ENCODE data around the gene KIRREL1. TPM values are rescaled to one million over a fixed set of nuclear protein-coding genes. Genes with fewer than 3 reads are reported as not detected.

The KIRREL1 gene
- total and polyA plus RNA-seq, 2 of the 8 experiments (the other 6 are each of a cell fraction or from before 2014, with no cell fraction given): 14.2 to 39.0 TPM

DNA sequence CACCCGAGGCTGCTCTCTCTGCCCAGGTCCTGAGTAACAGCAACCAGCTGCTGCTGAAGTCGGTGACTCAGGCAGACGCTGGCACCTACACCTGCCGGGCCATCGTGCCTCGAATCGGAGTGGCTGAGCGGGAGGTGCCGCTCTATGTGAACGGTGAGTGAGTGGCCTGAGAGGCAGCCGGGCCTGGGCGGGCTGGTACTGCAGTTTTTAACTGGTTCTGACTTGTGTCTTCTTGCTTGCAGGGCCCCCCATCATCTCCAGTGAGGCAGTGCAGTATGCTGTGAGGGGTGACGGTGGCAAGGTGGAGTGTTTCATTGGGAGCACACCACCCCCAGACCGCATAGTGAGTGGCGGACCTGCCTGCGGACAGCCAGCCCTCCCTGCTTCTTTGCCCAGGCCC lies 96.0 kb downstream of the KIRREL1 start:
- Histone ChIP-seq H3K27ac (ENCODE audit: low read depth, low read length) (no peak overlapping the region), H3K9me3 (ENCODE audit: insufficient read depth in 2 of 2, low read depth in 1 of 2, low read length in 1 of 2) (no peaks in the 10 kb centered on the region), H2AFZ (ENCODE audit: low read length) (no peak overlapping the region), H2BK120ac (replicated peaks; ENCODE audit: low read depth, low read length) (no peak overlapping the region), H2BK12ac (ENCODE audit: low read depth, low read length) (no peak overlapping the region), H2BK5ac (ENCODE audit: low read depth, low read length) (no peak overlapping the region), H2AK5ac (ENCODE audit: low read depth, low read length) (no peak overlapping the region), H3K79me1 (ENCODE audit: low read depth, low read length) (no peaks in the 10 kb centered on the region), H3K9ac (replicated peaks in 1 of 4; ENCODE audit: extremely low read depth in 1 of 4, low read depth in 3 of 4, low read length in 3 of 4) (no peak overlapping the region), H3K56ac (replicated peaks; ENCODE audit: insufficient read length, low read depth, low read length) (no peak overlapping the region), H3K4me1 (replicated peaks in 1 of 4; ENCODE audit: control insufficient read depth in 3 of 4, insufficient read depth in 4 of 4, low read length in 3 of 4) (peaks cover 0 to 3% (median under 1%) of the 10 kb centered on the region in 4 experiments; a peak in 3 of 7 replicates), H3K18ac (ENCODE audit: extremely low read depth, low read length) (no peak overlapping the region), H4K91ac (replicated peaks; ENCODE audit: insufficient read length, low read length) (no peak overlapping the region), H3K36me3 (ENCODE audit: control insufficient read depth in 2 of 4, insufficient read depth in 4 of 4, low read length in 3 of 4) (peaks cover 8 to 49% (median 29%) of the 10 kb centered on the region in 4 experiments), H3K4me2 (ENCODE audit: insufficient read depth in 1 of 2, low read depth in 2 of 2, low read length in 2 of 2) (no peak overlapping the region), H3K4ac (replicated peaks; ENCODE audit: insufficient read length, low read depth, low read length) (no peak overlapping the region), H2BK20ac (ENCODE audit: low read length) (no peak overlapping the region), H3K27me3 (replicated peaks in 1 of 4; ENCODE audit: control insufficient read depth in 3 of 4, extremely low read depth in 1 of 4, insufficient read depth in 3 of 4, low read length in 3 of 4) (no peaks in the 10 kb centered on the region), H4K20me1 (replicated peaks in 1 of 2; ENCODE audit: control insufficient read depth in 1 of 2, insufficient read depth in 2 of 2, low read length in 2 of 2) (no peaks in the 10 kb centered on the region), H3K23ac (ENCODE audit: insufficient read length) (no peak overlapping the region), H3K4me3 (ENCODE audit: extremely low read depth in 1 of 4, insufficient read depth in 2 of 4, low read depth in 3 of 4, low read length in 4 of 4) (no peak overlapping the region), H3K23me2 (ENCODE audit: low read depth, low read length) (no peaks in the 10 kb centered on the region; the same call in 1 of the 2 replicates), H3K14ac (ENCODE audit: insufficient read length) (no peak overlapping the region), H4K5ac (ENCODE audit: insufficient read length, low read depth, low read length) (no peak overlapping the region), H4K8ac (ENCODE audit: extremely low read depth, insufficient read depth, low read length) (no peak overlapping the region), H2BK15ac (ENCODE audit: low read length) (no peak overlapping the region), H3K79me2 (ENCODE audit: control insufficient read depth in 1 of 2, insufficient read depth in 2 of 2, low read length in 2 of 2) (no peaks in the 10 kb centered on the region)
- FAIRE-seq: no peak
- TF ChIP-seq EZH2 (IDR thresholded peaks at IDR 0.05; ENCODE audit: low read depth, low read length, severe bottlenecking): no peak
- no peak for TF ChIP-seq CHD2 (IDR thresholded peaks at IDR 0.05; ENCODE audit: low read length)
- TF ChIP-seq NANOG (IDR thresholded peaks at IDR 0.05; ENCODE audit: insufficient read depth, low read depth, low read length, poor library complexity, severe bottlenecking): no peak
- TF ChIP-seq POLR2AphosphoS5 (IDR thresholded peaks at IDR 0.05; ENCODE audit: low read depth, low read length): no peak
- no peak for TF ChIP-seq POLR2A (IDR thresholded peaks at IDR 0.05; ENCODE audit: control extremely low read depth in 1 of 2, low read depth in 2 of 2, low read length in 2 of 2)
- TF ChIP-seq HDAC2 (IDR thresholded peaks at IDR 0.05; ENCODE audit: borderline replicate concordance in 1 of 2, low read depth in 2 of 2, low read length in 2 of 2): no peak
- no peak for TF ChIP-seq RFX5 (IDR thresholded peaks at IDR 0.05; ENCODE audit: borderline replicate concordance, low read depth, low read length)
- TF ChIP-seq E2F6 (IDR thresholded peaks at IDR 0.05): no peak
- no peak for TF ChIP-seq YY1 (IDR thresholded peaks at IDR 0.05; ENCODE audit: low read depth, low read length)
- TF ChIP-seq CREB1 (IDR thresholded peaks at IDR 0.05): no peak
- no peak for TF ChIP-seq KDM1A (IDR thresholded peaks at IDR 0.05; ENCODE audit: borderline replicate concordance, low read length)
- no peak for TF ChIP-seq TBP (IDR thresholded peaks at IDR 0.05; ENCODE audit: low read depth, low read length)
- TF ChIP-seq SIRT6 (IDR thresholded peaks at IDR 0.05; ENCODE audit: low read length): no peak
- TF ChIP-seq SP1 (IDR thresholded peaks at IDR 0.05; ENCODE audit: low read depth, low read length): no peak
- TF ChIP-seq JUN (IDR thresholded peaks at IDR 0.05; ENCODE audit: low read depth, low read length): no peak
- 93% methylated on average over 16 of the region's 16 CpGs; no CpG with 5 or more reads in 1 of the 2 experiments for WGBS, 2 experiments (ENCODE audit: extremely low coverage in 1 of 2, insufficient coverage in 1 of 2, insufficient read length in 1 of 2, insufficient replicate concordance in 2 of 2, low coverage in 1 of 2, low lambda C conversion rate in 2 of 2, missing lambda C conversion rate in 1 of 2)
- ChIA-PET CTCF (ENCODE audit: partially characterized antibody) (interaction anchor here (0.6 to 7.3 kb wide), 7 partner anchors 14 to 129 kb away, joined by 3 to 163 read pairs (median 9); partner anchors contain the start of gene KIRREL1), POLR2A (ENCODE audit: partially characterized antibody) (no interaction called here)
- no peak for DNase-seq (ENCODE audit: low read depth in 1 of 2, low spot score in 2 of 2)
